NCI-H345 treated with DMSO at 0.1 percent for 48 hours (cell line): ENCODE measurements around the gene MYLIP.
"Not testable (repeated sequence)": the region's sequence is repeated elsewhere in the genome, so short reads cannot be mapped to it uniquely, and the experiment has no call there.

ENCODE experiments used
- DNase-seq: peaks from one replicate; lab custom pipeline; 2025; ENCODE audit not compliant: unreplicated experiment; lab: John Stamatoyannopoulos, UW

MYLIP gene

GRCh38 chr6:16168858-16169257 lies 40.0 kb downstream of the MYLIP start:
- DNase-seq: no peak

- no peak for DNase-seq
Observed at GRCh38 chr6:16171400-16171799, 42.5 kb downstream of the MYLIP start.

- DNase-seq: no peak
Observed at GRCh38 chr6:16173167-16173940, 44.5 kb downstream of the MYLIP start.

- no peak for DNase-seq
Observed at GRCh38 chr6:16174416-16175078, 45.7 kb downstream of the MYLIP start.

- DNase-seq: not testable (repeated sequence)
Observed at GRCh38 chr6:16176600-16176999, 47.7 kb downstream of the MYLIP start.

GRCh38 chr6:16177881-16178280 lies 49.0 kb downstream of the MYLIP start:
- DNase-seq: no peak

- no peak for DNase-seq
Observed at GRCh38 chr6:16178351-16178750, 49.5 kb downstream of the MYLIP start.

- no peak for DNase-seq
Observed at GRCh38 chr6:16179063-16179462, 50.2 kb downstream of the MYLIP start.

- DNase-seq: no peak
Observed at GRCh38 chr6:16179970-16180431, 51.1 kb downstream of the MYLIP start.

- DNase-seq: no peak
Observed at GRCh38 chr6:16180696-16181438, 52.0 kb downstream of the MYLIP start.

GRCh38 chr6:16181439-16182297 lies 52.8 kb downstream of the MYLIP start:
- DNase-seq: no peak

- no peak for DNase-seq
Observed at GRCh38 chr6:16183187-16183664, 54.3 kb downstream of the MYLIP start.

- DNase-seq: no peak
Observed at GRCh38 chr6:16184129-16184528, 55.2 kb downstream of the MYLIP start.

GRCh38 chr6:16184551-16184950 lies 55.7 kb downstream of the MYLIP start:
- no peak for DNase-seq

GRCh38 chr6:16187176-16187575 lies 58.3 kb downstream of the MYLIP start:
- no peak for DNase-seq

GRCh38 chr6:16190214-16190613 lies 61.3 kb downstream of the MYLIP start:
- DNase-seq: no peak

GRCh38 chr6:16196260-16196983 lies 67.5 kb downstream of the MYLIP start:
- no peak for DNase-seq

- no peak for DNase-seq
Observed at GRCh38 chr6:16196984-16197546, 68.2 kb downstream of the MYLIP start.
